SU-DHL-6 (cell line): ENCODE data around the gene YEATS2.

ENCODE experiments used
- H2AFZ ChIP-seq: fragments of 200-600 bp; sonication (generic); 2 replicates; pipeline ENCODE4 v1.6.1; 2014; ENCODE audit warnings: low read depth, mild to moderate bottlenecking, moderate library complexity, mixed read lengths, antibody characterized with exemption, low read length; ENCODE audit not compliant: severe bottlenecking
- H3F3A ChIP-seq: fragments of 200-600 bp; shearing (Covaris generic); 2 replicates; pipeline ENCODE4 v1.6.0; 2016; ENCODE audit warnings: antibody characterized with exemption, mild to moderate bottlenecking; ENCODE audit not compliant: insufficient read depth
- H3K27ac ChIP-seq: fragments of 200-600 bp; sonication (generic); 2 replicates; pipeline ENCODE4 v1.5.1; 2016; ENCODE audit warnings: low read depth, mild to moderate bottlenecking, low read length, moderate library complexity, mixed read lengths
- H3K27me3 ChIP-seq: fragments of 200-600 bp; sonication (generic), shearing (Covaris generic); 2 replicates; pipeline ENCODE4 v1.6.0; 2014; ENCODE audit warnings: mild to moderate bottlenecking, low read length
- H3K36me3 ChIP-seq: fragments of 200-600 bp; sonication (generic); 2 replicates; pipeline ENCODE4 v1.6.1; 2014; ENCODE audit warnings: mild to moderate bottlenecking, low read length, mixed read lengths
- H3K4me2 ChIP-seq: fragments of 300-600, 200-600 bp; shearing (Covaris generic), sonication (generic); 2 replicates; pipeline ENCODE4 v1.6.0; 2014; ENCODE audit warnings: low read length, low read depth, mild to moderate bottlenecking; ENCODE audit not compliant: poor library complexity, severe bottlenecking
- H3K4me3 ChIP-seq: fragments of 200-600 bp; sonication (generic); 2 replicates; pipeline ENCODE4 v1.5.1; 2014; ENCODE audit warnings: antibody characterized with exemption, low read length, mild to moderate bottlenecking, mixed read lengths; ENCODE audit not compliant: insufficient read depth, poor library complexity, severe bottlenecking
- H3K79me2 ChIP-seq: fragments of 200-600 bp; sonication (generic); 2 replicates; pipeline ENCODE4 v1.6.1; 2014; ENCODE audit warnings: mild to moderate bottlenecking, low read length, moderate library complexity; ENCODE audit not compliant: insufficient read depth
- H3K9ac ChIP-seq: fragments of 200-600 bp; sonication (generic); 2 replicates; pipeline ENCODE4 v1.7.0; 2014; ENCODE audit warnings: mild to moderate bottlenecking, low read length
- H3K9me2 ChIP-seq: fragments of 200-600 bp; sonication (generic); replicated peaks from 2 replicates; pipeline ENCODE4 v1.6.1; 2014; ENCODE audit warnings: low read length; ENCODE audit not compliant: insufficient read depth
- H3K9me3 ChIP-seq: fragments of 200-600 bp; sonication (generic); 2 replicates; pipeline ENCODE4 v1.6.1; 2014; ENCODE audit warnings: low read length, mixed read lengths; ENCODE audit not compliant: insufficient read depth
- H4K20me1 ChIP-seq: fragments of 200-600 bp; sonication (generic); 2 replicates; pipeline ENCODE4 v1.6.1; 2014; ENCODE audit warnings: low read depth, mild to moderate bottlenecking, antibody characterized with exemption, low read length, moderate library complexity, mixed read lengths
- EZH2phosphoT487 ChIP-seq: fragments of 200-600 bp; sonication (generic), shearing (Covaris generic); conservative IDR thresholded peaks from 2 replicates; pipeline ENCODE4 v1.6.1; 2018; ENCODE audit warnings: mild to moderate bottlenecking, antibody characterized with exemption, low read length, moderate library complexity, mixed read lengths
- TF ChIP-seq, protein P1 (sequence below): fragments of 200-600 bp; sonication (generic); IDR thresholded peaks from one replicate; pipeline ENCODE4 v1.5.1; 2017; ENCODE audit warnings: antibody characterized with exemption, mild to moderate bottlenecking, low read length, moderate library complexity; ENCODE audit not compliant: insufficient read depth, poor library complexity, severe bottlenecking

Gene YEATS2

GRCh38 chr3:183815951-183816475, 118.4 kb downstream of the YEATS2 start:
- no peaks in the 10 kb centered on the region for H3K9me3 ChIP-seq
- H3K27me3 ChIP-seq: no peaks in the 10 kb centered on the region
- no peaks in the 10 kb centered on the region for H4K20me1 ChIP-seq
- H3K4me2 ChIP-seq: peak overlapping the region; percentile 25
- H2AFZ ChIP-seq: no peak overlapping the region
- H3K27ac ChIP-seq: peak overlapping the region; percentile 53
- H3K36me3 ChIP-seq: no peaks in the 10 kb centered on the region
- H3K9me2 ChIP-seq: no peaks in the 10 kb centered on the region
- no peak overlapping the region for H3K4me3 ChIP-seq
- no peaks in the 10 kb centered on the region for H3K79me2 ChIP-seq
- TF ChIP-seq, protein P1, sequence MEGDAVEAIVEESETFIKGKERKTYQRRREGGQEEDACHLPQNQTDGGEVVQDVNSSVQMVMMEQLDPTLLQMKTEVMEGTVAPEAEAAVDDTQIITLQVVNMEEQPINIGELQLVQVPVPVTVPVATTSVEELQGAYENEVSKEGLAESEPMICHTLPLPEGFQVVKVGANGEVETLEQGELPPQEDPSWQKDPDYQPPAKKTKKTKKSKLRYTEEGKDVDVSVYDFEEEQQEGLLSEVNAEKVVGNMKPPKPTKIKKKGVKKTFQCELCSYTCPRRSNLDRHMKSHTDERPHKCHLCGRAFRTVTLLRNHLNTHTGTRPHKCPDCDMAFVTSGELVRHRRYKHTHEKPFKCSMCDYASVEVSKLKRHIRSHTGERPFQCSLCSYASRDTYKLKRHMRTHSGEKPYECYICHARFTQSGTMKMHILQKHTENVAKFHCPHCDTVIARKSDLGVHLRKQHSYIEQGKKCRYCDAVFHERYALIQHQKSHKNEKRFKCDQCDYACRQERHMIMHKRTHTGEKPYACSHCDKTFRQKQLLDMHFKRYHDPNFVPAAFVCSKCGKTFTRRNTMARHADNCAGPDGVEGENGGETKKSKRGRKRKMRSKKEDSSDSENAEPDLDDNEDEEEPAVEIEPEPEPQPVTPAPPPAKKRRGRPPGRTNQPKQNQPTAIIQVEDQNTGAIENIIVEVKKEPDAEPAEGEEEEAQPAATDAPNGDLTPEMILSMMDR: no peak
- no peak for TF ChIP-seq EZH2phosphoT487
- peaks cover 7% of the 10 kb centered on the region; the same call in 1 of the 2 replicates for H3F3A ChIP-seq
- H3K9ac ChIP-seq: no peak overlapping the region

GRCh38 chr3:183816681-183817510, 119.3 kb downstream of the YEATS2 start:
- Histone ChIP-seq H3K79me2 (no peaks in the 10 kb centered on the region), H4K20me1 (no peaks in the 10 kb centered on the region), H3K27ac (no peak overlapping the region), H3K9me3 (no peaks in the 10 kb centered on the region), H3K36me3 (no peaks in the 10 kb centered on the region), H2AFZ (no peak overlapping the region), H3K9me2 (no peaks in the 10 kb centered on the region), H3F3A (peaks cover 7% of the 10 kb centered on the region; the same call in 1 of the 2 replicates), H3K27me3 (no peaks in the 10 kb centered on the region), H3K4me3 (no peak overlapping the region), H3K4me2 (no peak overlapping the region), H3K9ac (no peak overlapping the region)
- TF ChIP-seq, protein P1: no peak
- TF ChIP-seq EZH2phosphoT487: no peak

- no peak overlapping the region for H3K9ac ChIP-seq
These were observed 120.0 kb downstream of the YEATS2 start for GRCh38 chr3:183817639-183818038.

More at GRCh38 chr3:183817639-183818038, 120.0 kb downstream of the YEATS2 start:
- TF ChIP-seq, protein P1: peak; percentile 10
- no peak for TF ChIP-seq EZH2phosphoT487
- no peak overlapping the region for H3K4me2 ChIP-seq
- H3K4me3 ChIP-seq: no peak overlapping the region
- no peak overlapping the region for H3K27ac ChIP-seq
- H3F3A ChIP-seq: peaks cover 7% of the 10 kb centered on the region; the same call in 1 of the 2 replicates
- H3K9me2 ChIP-seq: no peaks in the 10 kb centered on the region
- H3K79me2 ChIP-seq: no peaks in the 10 kb centered on the region
- H2AFZ ChIP-seq: no peak overlapping the region
- no peaks in the 10 kb centered on the region for H3K27me3 ChIP-seq
- H4K20me1 ChIP-seq: no peaks in the 10 kb centered on the region
- no peaks in the 10 kb centered on the region for H3K9me3 ChIP-seq
- no peaks in the 10 kb centered on the region for H3K36me3 ChIP-seq
